OCI-LY7 (cell line): Measurements from ENCODE around the gene S100PBP.

ENCODE experiments used
- EZH2phosphoT487 ChIP-seq: fragments of 200-600 bp; sonication (generic); IDR thresholded peaks from 2 replicates; pipeline ENCODE4 v1.6.1; 2018; ENCODE audit warnings: low read depth, borderline replicate concordance, mild to moderate bottlenecking, mixed run types, antibody characterized with exemption, low read length, moderate library complexity, mixed read lengths
- TF ChIP-seq, protein P1 (sequence below): fragments of 200-600 bp; sonication (generic); conservative IDR thresholded peaks from 2 replicates; pipeline ENCODE4 v1.5.1; 2014; ENCODE audit warnings: mild to moderate bottlenecking, antibody characterized with exemption, low read length, moderate library complexity, mixed read lengths

DNA sequence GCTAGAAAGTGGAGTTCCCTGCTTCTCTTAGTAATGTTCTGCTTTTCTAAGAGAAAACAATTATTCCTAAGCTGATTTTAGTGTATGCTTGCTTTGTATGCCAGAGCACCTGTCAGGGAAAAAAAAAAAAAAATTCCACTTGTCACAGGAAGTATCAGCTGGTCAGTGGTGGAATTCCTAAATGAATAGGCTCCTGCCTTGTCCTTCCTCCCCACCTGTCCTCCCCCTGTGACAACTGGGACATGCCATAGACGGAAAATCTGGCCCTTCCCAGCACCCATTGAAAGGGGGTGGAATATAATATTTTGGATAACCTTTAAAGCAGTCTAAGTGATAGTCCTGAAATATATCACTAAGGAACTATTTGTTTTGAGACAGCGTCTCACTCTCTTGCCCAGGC is 42.5 kb downstream of the S100PBP start:
- TF ChIP-seq, protein P1, sequence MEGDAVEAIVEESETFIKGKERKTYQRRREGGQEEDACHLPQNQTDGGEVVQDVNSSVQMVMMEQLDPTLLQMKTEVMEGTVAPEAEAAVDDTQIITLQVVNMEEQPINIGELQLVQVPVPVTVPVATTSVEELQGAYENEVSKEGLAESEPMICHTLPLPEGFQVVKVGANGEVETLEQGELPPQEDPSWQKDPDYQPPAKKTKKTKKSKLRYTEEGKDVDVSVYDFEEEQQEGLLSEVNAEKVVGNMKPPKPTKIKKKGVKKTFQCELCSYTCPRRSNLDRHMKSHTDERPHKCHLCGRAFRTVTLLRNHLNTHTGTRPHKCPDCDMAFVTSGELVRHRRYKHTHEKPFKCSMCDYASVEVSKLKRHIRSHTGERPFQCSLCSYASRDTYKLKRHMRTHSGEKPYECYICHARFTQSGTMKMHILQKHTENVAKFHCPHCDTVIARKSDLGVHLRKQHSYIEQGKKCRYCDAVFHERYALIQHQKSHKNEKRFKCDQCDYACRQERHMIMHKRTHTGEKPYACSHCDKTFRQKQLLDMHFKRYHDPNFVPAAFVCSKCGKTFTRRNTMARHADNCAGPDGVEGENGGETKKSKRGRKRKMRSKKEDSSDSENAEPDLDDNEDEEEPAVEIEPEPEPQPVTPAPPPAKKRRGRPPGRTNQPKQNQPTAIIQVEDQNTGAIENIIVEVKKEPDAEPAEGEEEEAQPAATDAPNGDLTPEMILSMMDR: no peak
- no peak for TF ChIP-seq EZH2phosphoT487
